K562 (cell line): ENCODE results near the gene INO80D. TPM values are rescaled to one million over a fixed set of nuclear protein-coding genes. Genes with fewer than 3 reads are reported as not detected.

ENCODE experiments used
- ATAC-seq: fragments of 200-7000 bp; cut with Tn5 transposase; 3 replicates; pipeline ENCODE4 v1.9.1; 2020; ENCODE audit warnings: moderate library complexity
- BruUV-seq: library from RNA; stranded (reverse); fragments of 400-500 nt; replicated peaks from 2 replicates; lab custom pipeline; 2021; lab: Mats Ljungman, UMichigan
- CTCF ChIA-PET: fragments of 300-600 bp; formaldehyde crosslinking; extraction: SDS; loops from one replicate; lab custom pipeline; 2021; ENCODE audit warnings: low intra/inter-chr PET ratio; lab: Yijun Ruan, JAX
- POLR2A ChIA-PET: fragments of 300-600, 350-650 bp; sonication (Branson Sonifier 250); formaldehyde crosslinking; extraction: SDS; loops from one replicate; lab custom pipeline; 2021; ENCODE audit warnings: antibody characterized with exemption, inconsistent platforms; lab: Yijun Ruan, JAX
- DNase-seq, 4 experiments: peaks; one replicate each; pipeline versions ENCODE4 v3.0.0 to v3.0.0-alpha.2; 2011 to 2018; ENCODE audit warnings: low spot score in 3 of 4, mixed read lengths in 3 of 4; ENCODE audit errors: extremely low read depth in 1 of 4
- FAIRE-seq: peaks from 2 replicates; lab custom pipeline; 2011; peaks lifted over from hg19 to GRCh38; lab: Jason Lieb, UNC
- H2AFZ ChIP-seq: 2 replicates; pipeline ENCODE4 v1.6.0; 2011; ENCODE audit warnings: low read depth, low read length, control low read depth, inconsistent platforms
- H3K27ac ChIP-seq: fragments of 200-600 bp; 3 replicates; pipeline ENCODE4 v1.8.0; 2011; ENCODE audit warnings: low read depth, mild to moderate bottlenecking, control low read depth, inconsistent platforms, low read length, moderate library complexity, mixed read lengths; ENCODE audit errors: extremely low read depth
- H3K27me3 ChIP-seq, 2 experiments: fragments of 300-600 bp in 1 of 2; 2 replicates in 1 of 2; 3 replicates in 1 of 2; pipeline versions ENCODE4 v1.6.0 to v1.8.0; 2011; ENCODE audit warnings: inconsistent platforms in 2 of 2, low read length in 2 of 2, mild to moderate bottlenecking in 1 of 2, mixed read lengths in 1 of 2, moderate library complexity in 1 of 2; ENCODE audit not compliant: control insufficient read depth in 2 of 2, insufficient read depth in 2 of 2
- H3K36me3 ChIP-seq: fragments of 300-600 bp; 3 replicates; pipeline ENCODE4 v1.8.0; 2011; ENCODE audit warnings: mild to moderate bottlenecking, low read length, inconsistent platforms; ENCODE audit not compliant: control insufficient read depth, insufficient read depth
- H3K4me1 ChIP-seq, 2 experiments: fragments of 200-600 bp in 1 of 2; replicated peaks in 1 of 2; 2 replicates in 1 of 2; 3 replicates in 1 of 2; pipeline versions ENCODE4 v1.5.1 to v1.8.0; 2011; ENCODE audit warnings: inconsistent platforms in 2 of 2, low read length in 2 of 2, mild to moderate bottlenecking in 1 of 2, mixed read lengths in 1 of 2, moderate library complexity in 1 of 2; ENCODE audit not compliant: control insufficient read depth in 2 of 2, insufficient read depth in 2 of 2
- H3K4me2 ChIP-seq: 2 replicates; pipeline ENCODE4 v1.6.1; 2011; ENCODE audit warnings: low read length, control low read depth, inconsistent platforms, mixed read lengths; ENCODE audit not compliant: insufficient read depth
- H3K4me3 ChIP-seq: fragments of 200-600 bp; sonication (generic), shearing (Covaris generic); 2 replicates; pipeline ENCODE4 v1.5.1; 2016; ENCODE audit warnings: control low read depth, inconsistent platforms
- H3K79me2 ChIP-seq: fragments of 200-600 bp; 3 replicates; pipeline ENCODE4 v1.8.0; 2011; ENCODE audit warnings: low read length, inconsistent platforms; ENCODE audit not compliant: control insufficient read depth, insufficient read depth
- H3K9ac ChIP-seq, 2 experiments: 2 replicates each; pipeline versions ENCODE4 v1.6.0 to v1.6.1; 2011; ENCODE audit warnings: low read depth in 2 of 2, low read length in 2 of 2, control low read depth in 1 of 2, inconsistent platforms in 1 of 2, mild to moderate bottlenecking in 1 of 2, mixed read lengths in 1 of 2; ENCODE audit not compliant: insufficient read depth in 1 of 2
- H3K9me1 ChIP-seq: one replicate; pipeline ENCODE4 v1.6.0; 2011; ENCODE audit warnings: inconsistent platforms, mild to moderate bottlenecking, low read length, moderate library complexity; ENCODE audit not compliant: control insufficient read depth, insufficient read depth
- H3K9me3 ChIP-seq: replicated peaks from 2 replicates; pipeline ENCODE4 v1.5.1; 2011; ENCODE audit warnings: low read depth, low read length, inconsistent platforms; ENCODE audit not compliant: control insufficient read depth, insufficient read depth
- H4K20me1 ChIP-seq: replicated peaks from 2 replicates; pipeline ENCODE4 v1.6.1; 2011; ENCODE audit warnings: low read length, inconsistent platforms, mixed read lengths; ENCODE audit not compliant: control insufficient read depth, insufficient read depth
- CXXC5 ChIP-seq: fragments of 250-450 bp; sonication (Bioruptor Pico); IDR thresholded peaks from 2 replicates; pipeline ENCODE4 v1.8.0; 2022; ENCODE audit warnings: inconsistent platforms, mild to moderate bottlenecking, moderate library complexity
- DACH1 ChIP-seq: fragments of 450-650 bp; IDR thresholded peaks from 2 replicates; pipeline ENCODE4 v1.6.1; 2018; ENCODE audit not compliant: partially characterized antibody
- E2F4 ChIP-seq: sonication (generic); formaldehyde crosslinking; IDR thresholded peaks from 2 replicates; pipeline ENCODE4 v1.8.0; 2022; ENCODE audit warnings: mild to moderate bottlenecking, low read depth, missing genetic modification reagents
- FOSL1 ChIP-seq: fragments of 200-800 bp; sonication (Bioruptor generic); conservative IDR thresholded peaks from 2 replicates; pipeline ENCODE4 v1.6.1; 2016; ENCODE audit warnings: missing genetic modification characterization, missing compliant biosample characterization
- HES1 ChIP-seq: fragments of 450-650 bp; IDR thresholded peaks from 2 replicates; pipeline ENCODE4 v1.6.1; 2016; ENCODE audit warnings: low read depth, mild to moderate bottlenecking, moderate library complexity
- ILK ChIP-seq: fragments of 450-650 bp; IDR thresholded peaks from 2 replicates; pipeline ENCODE4 v1.6.1; 2016; ENCODE audit warnings: missing genetic modification characterization, low read depth, mild to moderate bottlenecking, missing compliant biosample characterization, moderate library complexity, borderline replicate concordance
- NEUROD1 ChIP-seq: fragments of 150-350 bp; IDR thresholded peaks from 2 replicates; pipeline ENCODE4 v1.6.1; 2014; ENCODE audit warnings: borderline replicate concordance, low read length, low read depth; ENCODE audit not compliant: partially characterized antibody
- NFIX ChIP-seq: fragments of 250-450 bp; sonication (Bioruptor Pico); IDR thresholded peaks from 2 replicates; pipeline ENCODE4 v1.4.0; 2020; ENCODE audit warnings: low read depth, mild to moderate bottlenecking, moderate library complexity
- NRF1 ChIP-seq, 2 experiments: fragments of 450-650 bp; IDR thresholded peaks in 1 of 2; conservative IDR thresholded peaks in 1 of 2; 2 replicates each; pipeline ENCODE4 v1.6.1; 2014; ENCODE audit warnings: mild to moderate bottlenecking in 2 of 2
- PYGO2 ChIP-seq: fragments of 450-650 bp; IDR thresholded peaks from 2 replicates; pipeline ENCODE4 v1.6.1; 2016; ENCODE audit warnings: mild to moderate bottlenecking, missing genetic modification characterization, moderate library complexity, missing compliant biosample characterization
- RAD21 ChIP-seq, 2 experiments: fragments of 250-450 bp in 1 of 2; fragments of 450-650 bp in 1 of 2; sonication (Bioruptor Pico) in 1 of 2; formaldehyde crosslinking in 1 of 2; IDR thresholded peaks in 1 of 2; conservative IDR thresholded peaks in 1 of 2; 2 replicates each; pipeline versions ENCODE4 v1.4.0 to v1.8.0; 2020 to 2022; ENCODE audit warnings: mild to moderate bottlenecking in 2 of 2, moderate library complexity in 1 of 2
- RHOXF2B ChIP-seq: fragments of 250-450 bp; sonication (Bioruptor Pico); conservative IDR thresholded peaks from 2 replicates; pipeline ENCODE4 v1.5.1; 2021
- SMARCB1 ChIP-seq: IDR thresholded peaks from 2 replicates; pipeline ENCODE4 v1.6.1; 2011; ENCODE audit warnings: improper control_type of control experiment, low read depth; ENCODE audit not compliant: insufficient read length
- TARDBP ChIP-seq: fragments of 450-650 bp; IDR thresholded peaks from 2 replicates; pipeline ENCODE4 v1.6.1; 2016
- ZC3H8 ChIP-seq: fragments of 450-650 bp; IDR thresholded peaks from 2 replicates; pipeline ENCODE4 v1.6.1; 2017
- ZNF232 ChIP-seq: sonication (generic); formaldehyde crosslinking; IDR thresholded peaks from 2 replicates; pipeline ENCODE4 v1.8.0; 2022; ENCODE audit warnings: mild to moderate bottlenecking, missing genetic modification reagents
- ZNF316 ChIP-seq: fragments of 450-650 bp; IDR thresholded peaks from 2 replicates; pipeline ENCODE4 v1.6.1; 2016
- WGBS: fragments of 100-300 bp; shearing (Covaris generic); methylation state at CpG from one replicate; pipeline ENCODE4 v1.1.6; 2016; ENCODE audit warnings: low coverage, mixed read lengths; ENCODE audit not compliant: insufficient coverage; ENCODE audit errors: missing lambda C conversion rate; 5-methylcytosine and 5-hydroxymethylcytosine counted together
- in situ Hi-C: fragments of 300-500 bp; cut with MboI; formaldehyde crosslinking; loops from 4 replicates; pipeline ENCODE4 v1.15.0; 2018; ENCODE audit warnings: inconsistent platforms, mixed read lengths
- intact Hi-C: fragments of 100-400 bp; cut with micrococcal nuclease; formaldehyde crosslinking; loops from 2 replicates; pipeline ENCODE4 v1.14.2; 2022
- polyA plus RNA-seq, 8 experiments: library from polyadenylated mRNA; depleted of rRNA in 4 of 8; stranded (reverse) in 5 of 8; unstranded in 3 of 8; fragments of >200 nt; fragmentation: Nextera tagmentation in 2 of 8; fragmentation: Illumina TruSeq in 1 of 8; extraction: Ambion mirVana in 2 of 8; extraction: Trizol in 1 of 8; gene quantifications; 2 replicates each; pipeline versions ENCODE4 v1.2.1 to v1.2.3, GENCODE V29; 2011 to 2014; ENCODE audit warnings: inconsistent platforms in 1 of 8, missing spikeins in 1 of 8
- total RNA-seq, 7 experiments: library from RNA; depleted of rRNA in 6 of 7; stranded (reverse); fragments of >200 nt in 6 of 7; fragmentation: Illumina TruSeq in 2 of 7; extraction: Trizol in 2 of 7; gene quantifications; 2 replicates each; pipeline versions ENCODE4 v1.2.1 to v1.2.3, GENCODE V29; 2011 to 2021; ENCODE audit warnings: low replicate concordance in 1 of 7

Gene INO80D
- total and polyA plus RNA-seq, 9 of the 15 experiments (the other 6 are each of a cell fraction or from before 2014, with no cell fraction given), result 0.64 to 8.1 (median 2.9) TPM

GRCh38 chr2:206001912-206002311 lies 84.1 kb downstream of the INO80D start:
- TF ChIP-seq ZNF316, result no peak
- TF ChIP-seq HES1, result no peak
- no peak for TF ChIP-seq FOSL1 (tag)
- TF ChIP-seq TARDBP, result no peak
- no peak for TF ChIP-seq NFIX
- TF ChIP-seq DACH1, result no peak
- Histone ChIP-seq H3K79me2 (no peaks in the 10 kb centered on the region), H3K9me1 (no peaks in the 10 kb centered on the region), H3K4me2 (no peak overlapping the region), H4K20me1 (no peaks in the 10 kb centered on the region), H3K4me1 (no peaks in the 10 kb centered on the region), H3K36me3 (peaks cover 27% of the 10 kb centered on the region; the same call in 2 of the 3 replicates), H2AFZ (no peak overlapping the region), H3K9ac (no peak overlapping the region), H3K4me3 (no peak overlapping the region), H3K27me3 (no peaks in the 10 kb centered on the region), H3K9me3 (no peaks in the 10 kb centered on the region), H3K27ac (no peak overlapping the region)
- POLR2A ChIA-PET, result interaction anchor here (0.7 kb wide), 1 partner anchor 68 kb away, joined by 3 read pairs; no protein-coding TSS in a partner anchor
- no peak for ATAC-seq
- CTCF ChIA-PET, result no interaction called here
- intact Hi-C loops (loop anchor here (5.0 kb wide), 1 partner anchor 155 kb away; the partner anchor contains the start of genes EEF1B2 and NDUFS1), in situ Hi-C loops (no loop called here)
- FAIRE-seq, result no peak
- 93% methylated on average over 5 of the region's 5 CpGs for WGBS
- no peak for DNase-seq
- no TSS peak for BruUV-seq

- CTCF ChIA-PET, result no interaction called here
- H3K4me3 ChIP-seq, result no peak overlapping the region
- H4K20me1 ChIP-seq, result no peaks in the 10 kb centered on the region
- H2AFZ ChIP-seq, result no peak overlapping the region
- H3K9me1 ChIP-seq, result no peaks in the 10 kb centered on the region
- peaks cover 27% of the 10 kb centered on the region; the same call in 2 of the 3 replicates for H3K36me3 ChIP-seq
- DNase-seq, result no peak
- H3K27me3 ChIP-seq, result no peaks in the 10 kb centered on the region
- no peak for FAIRE-seq
- H3K9ac ChIP-seq, result no peak overlapping the region
- no peak overlapping the region for H3K27ac ChIP-seq
- POLR2A ChIA-PET, result no interaction called here
- no peaks in the 10 kb centered on the region for H3K4me1 ChIP-seq
- no TSS peak for BruUV-seq
- no peak for ATAC-seq
- WGBS, result 80% methylated on average over 1 of the region's 1 CpG
- no peak overlapping the region for H3K4me2 ChIP-seq
- no peaks in the 10 kb centered on the region for H3K79me2 ChIP-seq
- intact Hi-C loops (loop anchor here (5.0 kb wide), 1 partner anchor 157 kb away; the partner anchor contains the start of genes EEF1B2 and NDUFS1), in situ Hi-C loops (no loop called here)
- no peaks in the 10 kb centered on the region for H3K9me3 ChIP-seq
- no peak for TF ChIP-seq RHOXF2B (CRISPR knock-in tag)
- TF ChIP-seq E2F4, result no peak
- no peak for TF ChIP-seq PYGO2 (tag)
- no peak for TF ChIP-seq ILK (tag)
- TF ChIP-seq CXXC5 (CRISPR knock-in tag), result no peak
- no peak for TF ChIP-seq SMARCB1
- TF ChIP-seq ZNF232 (CRISPR knock-in tag), result no peak
- no peak for TF ChIP-seq ZC3H8
- no peak for TF ChIP-seq NEUROD1
- no peak for TF ChIP-seq RAD21 (CRISPR knock-in tag; conservative IDR thresholded peaks at IDR 0.05 in 1 of 2, IDR thresholded peaks at IDR 0.05 in 1 of 2)
- no peak for TF ChIP-seq NRF1 (conservative IDR thresholded peaks at IDR 0.05 in 1 of 2, IDR thresholded peaks at IDR 0.05 in 1 of 2)
These were observed 85.2 kb downstream of the INO80D start for GRCh38 chr2:206000776-206001175.
